Esophagus squamous epithelium (tissue), 4 donors: Measurements from ENCODE around the gene SIGLEC15.

ENCODE experiments used
- CTCF ChIP-seq, 6 experiments: fragments of 450-650 bp in 4 of 6; fragments of 200-600 bp in 2 of 6; sonication (generic) in 2 of 6; IDR thresholded peaks; one replicate each; pipeline ENCODE4 v1.5.1; 2016 to 2019; ENCODE audit warnings: antibody characterized with exemption in 6 of 6, mild to moderate bottlenecking in 4 of 6, moderate library complexity in 4 of 6
- POLR2A ChIP-seq, 4 donors: fragments of 450-650 bp; IDR thresholded peaks; one replicate each; pipeline ENCODE4 v1.6.1; 2017; ENCODE audit warnings: antibody characterized with exemption in 4 of 4, mild to moderate bottlenecking in 4 of 4, moderate library complexity in 3 of 4

GRCh38 chr18:45783097-45784075, 42.1 kb upstream of the SIGLEC15 start:
- TF ChIP-seq CTCF (IDR thresholded peaks at IDR 0.05): no peak
- TF ChIP-seq POLR2A (IDR thresholded peaks at IDR 0.05): no peak
